NCI-H774 (cell line): ENCODE results near the gene ADM.
A peak's percentile ranks its signal among the peaks of the same experiment; 100 is the strongest.

Experiments
- DNase-seq: peaks from one replicate; lab custom pipeline; 2025; lab: John Stamatoyannopoulos, UW

Gene ADM

GRCh38 chr11:10328314-10329098, 23.6 kb downstream of the ADM start:
- no peak for DNase-seq

GRCh38 chr11:10329356-10329755, 24.5 kb downstream of the ADM start:
- no peak for DNase-seq

- DNase-seq = no peak
Measured at GRCh38 chr11:10329935-10330334, 25.1 kb downstream of the ADM start.

- no peak for DNase-seq
Measured at GRCh38 chr11:10331548-10332289, 26.8 kb downstream of the ADM start.

- no peak for DNase-seq
Measured at GRCh38 chr11:10333490-10333889, 28.6 kb downstream of the ADM start.

GRCh38 chr11:10338287-10338686, 33.4 kb downstream of the ADM start:
- DNase-seq = no peak

GRCh38 chr11:10348650-10349280, 43.9 kb downstream of the ADM start:
- DNase-seq = no peak

- no peak for DNase-seq
Measured at GRCh38 chr11:10349281-10349665, 44.4 kb downstream of the ADM start.

GRCh38 chr11:10349806-10350205, 44.9 kb downstream of the ADM start:
- peak; percentile 17 for DNase-seq

GRCh38 chr11:10350334-10350733, 45.5 kb downstream of the ADM start:
- no peak for DNase-seq

GRCh38 chr11:10351435-10351764, 46.5 kb downstream of the ADM start:
- DNase-seq = no peak

GRCh38 chr11:10351765-10352641, 47.1 kb downstream of the ADM start:
- DNase-seq = peak; percentile 91

GRCh38 chr11:10352921-10353550, 48.2 kb downstream of the ADM start:
- no peak for DNase-seq

- no peak for DNase-seq
Measured at GRCh38 chr11:10354389-10354788, 49.5 kb downstream of the ADM start.

- no peak for DNase-seq
Measured at GRCh38 chr11:10355257-10355661, 50.4 kb downstream of the ADM start.

GRCh38 chr11:10356161-10356560, 51.3 kb downstream of the ADM start:
- no peak for DNase-seq
